NCI-H146 treated with DMSO at 0.1 percent for 48 hours (cell line): ENCODE results near the gene KIF3B.
"Not testable (repeated sequence)": the region's sequence is repeated elsewhere in the genome, so short reads cannot be mapped to it uniquely, and the experiment has no call there.

ENCODE experiments used
- DNase-seq: peaks from one replicate; lab custom pipeline; 2025; ENCODE audit not compliant: unreplicated experiment; lab: John Stamatoyannopoulos, UW

Gene KIF3B

DNA sequence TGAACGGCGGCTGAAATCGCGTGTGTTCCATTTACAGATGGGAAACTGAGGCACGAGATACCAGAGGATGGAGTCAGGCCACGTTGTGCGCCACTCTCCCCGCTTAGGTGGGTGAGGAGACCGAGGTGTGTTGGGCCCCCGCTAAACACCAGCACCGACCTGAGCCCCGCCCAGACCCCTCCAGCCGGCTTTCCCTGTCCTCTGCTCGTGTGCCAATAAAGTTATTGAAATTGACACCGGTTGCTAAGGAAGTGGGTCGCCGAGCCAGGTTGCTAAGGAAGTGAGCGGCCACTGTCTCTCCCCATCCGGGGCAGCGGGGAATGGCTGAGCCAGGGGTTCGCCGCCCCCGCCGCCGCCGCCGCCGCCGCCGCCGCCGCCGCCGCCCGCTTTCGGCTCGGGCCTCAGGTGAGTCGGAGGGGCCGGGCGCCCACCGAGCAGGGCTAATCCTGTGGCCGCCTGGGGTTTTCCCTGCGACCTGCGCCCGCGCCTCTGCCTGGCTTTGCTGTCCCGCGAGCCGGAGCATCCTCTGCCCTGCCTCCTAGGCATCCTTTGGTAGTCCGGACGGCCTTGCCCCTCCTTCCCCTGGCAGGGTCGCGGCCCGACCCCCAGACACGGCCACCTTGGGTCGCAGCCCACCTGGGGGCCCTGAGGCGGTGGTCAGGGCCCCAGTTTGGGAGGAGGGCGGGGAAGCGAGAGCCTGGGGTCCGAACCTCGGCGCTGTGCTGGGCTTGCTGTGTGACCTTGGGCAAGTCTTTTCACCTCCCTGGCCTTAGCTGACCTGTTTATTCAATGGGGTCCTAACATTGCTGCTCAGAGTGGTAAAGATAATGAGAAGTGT is at the start of gene KIF3B:
KIF3B (plus strand) TSS at position 291 of the 838 bp plus-strand sequence. CDS start 32,127 bp downstream, outside the sequence.
- DNase-seq: peak; percentile 99

DNA sequence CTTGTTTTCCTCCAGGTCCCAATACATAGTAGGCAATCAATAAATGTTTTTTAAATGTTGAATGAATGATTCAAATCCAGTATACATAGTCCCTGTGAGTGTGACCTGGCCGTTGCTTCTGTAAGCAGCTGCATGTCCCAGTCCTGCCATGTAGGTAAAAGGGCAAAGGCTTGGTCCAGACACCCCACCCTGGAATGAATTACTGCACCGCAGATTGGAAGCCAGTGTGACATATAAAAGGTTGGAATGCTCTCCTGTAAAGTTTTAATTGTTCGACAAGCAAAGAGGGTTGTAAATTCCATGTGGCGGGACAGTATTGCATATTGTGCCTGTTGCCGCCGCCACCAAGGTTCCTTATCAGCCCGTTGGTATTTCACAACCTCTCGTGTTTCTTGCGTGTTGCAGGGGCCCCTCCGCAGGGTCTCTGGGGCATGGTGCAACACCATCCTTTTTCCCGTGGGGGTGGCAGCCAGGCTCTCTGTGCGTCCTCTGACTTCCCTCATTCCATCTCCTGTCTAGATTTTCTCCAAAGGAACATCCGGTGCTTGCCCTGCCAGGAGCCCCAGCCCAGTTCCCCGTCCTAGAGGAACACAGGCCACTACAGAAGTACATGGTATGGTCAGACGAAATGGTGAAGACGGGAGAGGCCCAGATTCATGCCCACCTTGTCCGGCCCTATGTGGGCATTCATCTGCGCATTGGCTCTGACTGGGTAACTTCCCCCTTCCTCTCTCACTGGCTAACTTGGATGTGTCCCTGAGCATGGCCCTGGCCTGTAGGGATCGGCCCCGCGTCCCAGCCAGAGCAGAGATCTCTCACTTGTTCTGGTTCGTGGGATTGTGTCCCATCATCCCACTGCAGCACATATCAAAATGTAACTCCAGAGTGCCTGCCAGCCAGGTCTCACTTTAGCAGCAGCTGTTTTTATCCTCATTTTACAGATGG is 49.4 kb upstream of the KIF3B start:
- no peak for DNase-seq

DNA sequence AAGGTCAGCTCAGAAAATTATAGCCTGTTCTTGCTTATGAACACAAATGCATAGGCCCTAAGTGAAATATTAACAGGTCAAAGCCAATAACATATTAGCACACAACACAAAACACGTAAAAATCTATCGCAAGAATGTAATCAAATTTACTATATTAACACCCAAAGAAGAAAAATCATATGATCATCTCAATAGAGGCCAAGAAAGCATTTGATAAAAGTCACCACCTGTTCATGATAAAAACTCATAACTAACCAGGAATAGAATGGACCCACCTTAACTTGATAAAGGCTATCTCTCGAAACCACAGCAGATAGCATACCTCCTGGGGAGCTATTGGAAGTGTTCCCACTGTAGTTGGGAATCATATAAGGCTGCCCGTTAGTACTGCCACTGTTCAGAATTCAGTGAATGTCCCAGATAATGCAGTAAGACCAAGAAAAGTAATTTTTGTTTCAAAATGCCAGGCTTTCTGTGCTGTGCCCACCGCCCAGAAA is 48.2 kb upstream of the KIF3B start:
- DNase-seq: no peak

DNA sequence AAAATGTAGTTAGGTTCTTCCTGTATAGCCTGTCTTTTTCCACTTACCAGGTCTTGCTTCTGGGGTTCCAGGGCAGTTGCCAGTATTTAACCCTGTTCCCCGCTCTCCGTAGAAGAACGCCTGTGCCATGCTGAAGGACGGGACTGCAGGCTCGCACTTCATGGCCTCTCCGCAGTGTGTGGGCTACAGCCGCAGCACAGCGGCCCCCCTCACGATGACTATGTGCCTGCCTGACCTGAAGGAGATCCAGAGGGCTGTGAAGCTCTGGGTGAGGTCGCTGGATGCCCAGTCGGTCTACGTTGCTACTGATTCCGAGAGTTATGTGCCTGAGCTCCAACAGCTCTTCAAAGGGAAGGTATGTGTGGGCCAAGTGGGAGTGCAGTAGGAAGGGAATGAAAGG is 46.7 kb upstream of the KIF3B start:
- no peak for DNase-seq

DNA sequence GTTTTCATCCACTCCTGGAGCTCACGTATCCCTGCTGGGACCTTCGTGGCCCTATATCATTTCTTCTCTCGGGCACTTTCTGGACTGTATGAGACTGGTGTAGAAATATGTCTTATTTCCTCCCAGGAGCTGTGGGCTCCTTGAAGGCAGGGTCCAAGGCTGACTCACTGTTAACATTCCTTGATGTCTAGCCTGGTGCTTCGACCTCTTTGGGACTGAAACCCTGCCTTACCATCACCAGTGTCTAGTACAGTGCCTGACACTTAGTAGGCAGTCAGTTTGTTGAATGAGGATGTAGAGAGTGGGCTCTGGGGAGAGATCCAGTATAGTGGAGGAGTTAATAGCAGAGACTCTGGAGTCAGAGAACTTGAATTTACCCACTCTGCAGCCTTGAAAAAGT is 46.2 kb upstream of the KIF3B start:
- DNase-seq: no peak

DNA sequence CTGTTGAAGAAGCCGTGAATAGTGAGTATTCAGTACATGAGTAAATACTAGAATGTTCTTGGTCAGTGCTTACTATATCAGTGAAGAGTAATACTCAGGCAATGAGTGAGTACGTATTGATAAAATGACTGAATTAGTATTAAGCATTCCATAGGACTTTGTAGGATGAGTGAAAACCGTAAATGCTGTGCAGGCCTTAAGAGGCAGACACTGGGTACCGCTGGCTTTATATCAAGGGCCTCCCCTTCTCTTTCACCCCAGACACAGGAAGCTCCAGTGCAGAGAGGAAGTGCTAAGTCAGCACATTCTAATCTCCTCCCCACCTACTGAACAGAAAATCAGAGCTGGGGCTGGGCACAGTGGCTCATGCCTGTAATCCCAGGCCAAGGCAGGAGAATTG is 45.6 kb upstream of the KIF3B start:
- no peak for DNase-seq

DNA sequence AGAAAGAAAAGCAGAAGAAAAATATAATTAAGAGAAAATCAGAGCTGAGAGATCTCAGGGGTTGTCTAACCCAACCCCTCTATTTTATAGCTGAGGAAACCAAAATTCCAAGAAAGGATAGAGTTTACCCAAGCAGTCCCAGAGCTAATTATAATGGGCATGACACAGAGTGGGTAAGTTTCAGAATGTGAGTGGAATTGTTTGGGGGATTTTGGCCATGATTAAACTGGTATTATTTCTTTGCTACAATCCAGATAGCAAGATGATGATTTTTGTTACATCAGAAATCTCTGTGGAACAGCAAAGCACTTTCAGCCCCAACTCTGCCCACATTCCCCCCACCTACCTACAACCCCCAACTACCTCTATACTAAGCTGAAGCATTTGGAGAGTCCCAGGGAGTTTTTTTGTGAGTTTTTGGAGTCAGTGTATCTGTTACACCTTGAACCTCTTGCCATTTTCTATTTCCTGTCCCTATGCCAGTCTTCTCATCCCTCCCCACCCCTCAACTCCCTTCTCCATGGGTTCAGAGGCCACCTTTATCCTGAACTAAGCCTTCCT is 45.0 kb upstream of the KIF3B start:
- DNase-seq: no peak

DNA sequence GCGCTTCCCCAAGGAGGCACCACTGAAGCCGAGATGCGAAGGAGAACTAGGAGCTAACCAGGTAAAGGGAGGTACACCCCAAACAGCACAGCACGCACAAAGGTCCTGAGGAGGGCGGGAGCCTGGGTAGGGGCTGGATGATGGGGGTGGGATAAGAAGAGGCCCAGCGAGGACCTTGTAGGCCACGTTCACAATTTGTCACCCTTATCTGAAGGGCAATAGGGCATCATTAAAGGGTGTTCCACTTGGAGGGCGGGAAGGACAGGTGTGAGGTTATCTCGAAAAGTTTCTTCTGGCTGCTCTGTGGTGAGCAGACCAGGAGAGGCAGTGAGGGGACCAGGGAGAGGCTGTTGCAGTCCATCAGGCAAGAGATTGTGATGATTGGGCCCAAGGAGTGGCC is 44.2 kb upstream of the KIF3B start:
- no peak for DNase-seq

DNA sequence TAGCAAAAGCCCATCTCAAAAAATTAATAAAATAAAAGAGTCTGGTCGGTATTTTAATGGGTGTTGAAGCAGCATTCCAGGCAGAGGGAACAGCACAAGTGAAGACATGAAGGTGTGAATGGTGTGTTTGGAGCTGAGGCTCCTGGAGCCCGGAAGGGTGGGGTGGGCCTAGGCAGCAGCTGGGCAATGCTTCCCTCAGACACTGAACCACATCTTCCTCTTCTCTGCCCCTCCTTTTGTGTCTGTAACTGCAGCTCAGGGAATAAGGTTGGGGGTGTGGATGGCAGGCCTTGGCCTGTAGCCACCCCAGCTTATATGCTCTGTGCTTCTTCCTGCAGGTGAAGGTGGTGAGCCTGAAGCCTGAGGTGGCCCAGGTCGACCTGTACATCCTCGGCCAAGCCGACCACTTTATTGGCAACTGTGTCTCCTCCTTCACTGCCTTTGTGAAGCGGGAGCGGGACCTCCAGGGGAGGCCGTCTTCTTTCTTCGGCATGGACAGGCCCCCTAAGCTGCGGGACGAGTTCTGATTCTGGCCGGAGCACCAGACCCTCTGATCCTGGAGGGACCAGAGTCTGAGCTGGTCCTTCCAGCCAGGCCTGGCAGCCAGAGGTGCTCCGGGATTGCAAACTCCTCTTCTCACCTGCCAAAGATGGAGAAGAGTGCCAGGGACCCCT is 43.2 kb upstream of the KIF3B start:
- no peak for DNase-seq

DNA sequence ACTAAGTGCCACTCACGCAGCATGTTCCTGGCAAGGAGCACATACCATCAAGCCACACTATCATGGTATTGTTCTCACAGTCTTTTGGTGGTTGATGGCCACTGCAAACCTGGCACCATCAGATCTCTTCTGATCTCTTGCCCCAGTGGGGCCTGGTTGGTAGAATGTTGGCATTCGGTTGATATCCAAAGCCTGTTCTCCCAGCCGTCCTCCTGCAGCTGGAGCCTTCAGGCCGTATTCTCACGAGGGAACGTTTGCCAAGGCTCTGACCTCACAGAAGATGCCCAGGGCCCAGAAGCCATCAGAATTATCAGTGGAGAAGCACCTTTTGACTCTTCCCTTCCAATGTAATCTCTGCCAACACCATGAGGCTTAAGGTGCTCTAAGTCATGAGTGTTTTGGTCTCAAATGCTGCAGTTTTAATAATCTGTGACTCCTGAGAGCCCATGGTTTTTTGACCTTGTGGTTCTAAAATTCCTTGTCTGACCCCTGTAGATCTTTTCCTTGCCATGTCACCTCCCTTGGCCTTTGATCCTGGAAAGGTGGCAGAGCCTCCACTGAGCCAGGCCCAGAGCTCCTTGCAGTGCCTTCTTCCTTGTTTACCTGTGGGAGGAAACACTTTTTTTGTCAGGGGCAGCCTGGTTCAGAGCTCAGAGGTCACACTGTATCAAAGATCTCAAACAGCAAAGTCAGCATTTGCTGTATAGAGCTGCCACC is 42.0 kb upstream of the KIF3B start:
- no peak for DNase-seq

DNA sequence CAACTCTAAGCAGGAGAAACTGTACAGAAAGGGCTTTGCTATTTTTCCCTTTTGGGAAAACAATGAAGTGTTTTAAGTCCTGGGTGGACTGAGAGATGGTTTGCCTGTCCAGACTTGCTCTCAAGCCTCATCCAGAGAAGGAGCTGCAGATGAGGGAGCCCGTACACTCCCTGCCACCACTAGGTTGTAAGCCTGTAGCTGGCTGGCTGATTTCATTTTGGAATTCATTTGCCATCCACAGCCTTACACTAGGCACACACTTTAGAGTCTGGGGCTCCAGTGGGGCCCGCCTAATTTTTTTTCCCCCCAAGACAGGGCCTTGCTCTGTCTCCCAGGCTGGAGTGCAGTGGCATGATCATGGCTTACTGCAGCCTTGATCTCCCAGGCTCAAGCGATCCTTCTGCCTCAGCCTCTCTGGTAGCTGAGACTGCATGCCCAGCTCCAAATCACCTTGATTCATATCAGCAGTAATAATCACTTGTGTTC is 41.4 kb upstream of the KIF3B start:
- no peak for DNase-seq

DNA sequence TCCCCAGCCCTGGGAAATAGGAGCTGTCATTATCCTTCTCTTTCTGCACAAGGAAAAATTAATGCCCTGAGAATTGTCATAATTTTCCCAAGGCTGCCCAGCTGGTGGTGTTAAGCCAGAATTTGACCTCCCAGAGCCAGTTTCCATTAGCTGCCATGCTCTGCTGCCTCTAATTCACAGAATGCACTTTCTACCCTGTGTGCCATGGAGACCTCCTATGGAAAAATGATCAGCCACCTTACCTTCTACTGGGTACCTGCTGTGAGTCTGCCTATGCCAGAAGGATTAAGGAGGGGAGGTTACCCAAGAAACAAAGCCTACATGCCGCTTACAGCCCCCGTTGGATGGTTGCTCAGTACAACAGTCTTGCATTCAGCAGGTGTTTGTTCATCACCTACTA is 40.6 kb upstream of the KIF3B start:
- DNase-seq: no peak

DNA sequence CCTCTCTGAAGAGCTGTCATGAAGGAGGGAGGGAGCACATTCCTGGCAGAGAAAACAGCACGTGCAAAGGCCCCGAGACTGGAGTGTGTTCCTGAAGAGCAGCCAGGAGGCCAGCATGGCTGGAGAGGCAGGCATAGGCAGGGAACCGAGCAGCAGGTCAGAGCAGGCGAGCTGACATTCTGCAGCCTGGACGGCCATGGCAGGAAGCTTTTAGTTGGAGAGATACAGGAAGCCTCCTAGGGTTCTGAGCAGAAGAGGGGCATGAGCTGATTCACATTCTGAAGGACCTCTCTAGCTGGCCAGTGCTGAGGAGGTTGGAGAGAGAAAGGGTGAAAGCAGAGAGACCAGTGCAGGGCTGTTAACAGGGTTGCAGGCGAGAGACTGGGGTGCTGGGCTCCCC is 40.0 kb upstream of the KIF3B start:
- DNase-seq: no peak

DNA sequence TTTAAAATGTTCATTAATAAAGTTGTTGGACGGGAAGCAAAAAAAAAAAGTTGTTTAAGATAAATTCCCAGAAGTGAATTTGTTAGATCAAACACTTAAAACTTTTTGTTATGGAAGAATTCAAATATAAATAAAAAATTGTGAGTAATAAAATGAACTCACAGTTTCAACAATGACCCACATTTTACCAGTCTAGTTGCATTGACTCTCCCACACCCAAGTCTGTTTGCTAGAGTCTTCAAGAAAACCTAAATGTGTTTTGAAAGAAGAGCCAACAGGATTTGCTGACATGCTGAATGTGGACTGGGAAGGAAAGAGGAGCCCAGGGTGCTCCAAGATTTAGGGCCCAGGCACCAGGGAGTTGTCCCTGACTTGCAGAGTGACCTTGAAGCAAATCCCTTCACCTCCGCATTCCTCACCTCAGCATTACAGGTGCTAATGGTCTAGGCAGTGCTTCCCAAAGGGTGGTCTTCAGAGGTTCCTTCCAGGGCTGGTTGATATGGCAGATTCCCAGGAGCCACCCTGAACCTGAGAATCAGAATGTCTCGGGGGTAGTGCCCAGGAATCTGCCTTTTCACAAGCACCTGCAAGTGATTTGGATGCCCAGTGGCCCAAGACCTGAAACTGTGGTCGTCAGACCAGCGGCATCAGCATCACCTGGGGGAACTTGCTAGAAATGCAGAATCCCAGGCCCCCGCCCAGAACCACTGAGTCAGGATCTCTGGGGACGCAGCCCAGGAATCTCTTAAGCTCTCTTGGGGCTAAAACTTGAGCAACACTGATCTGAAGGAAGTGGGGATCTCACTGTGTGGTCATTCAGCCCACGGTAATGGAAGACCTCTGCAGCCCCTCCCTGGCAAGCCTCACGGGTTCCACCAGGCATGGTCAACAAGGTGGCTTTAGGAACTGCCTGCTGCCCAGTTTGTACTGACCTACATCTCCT is 38.7 kb upstream of the KIF3B start:
- DNase-seq: no peak

DNA sequence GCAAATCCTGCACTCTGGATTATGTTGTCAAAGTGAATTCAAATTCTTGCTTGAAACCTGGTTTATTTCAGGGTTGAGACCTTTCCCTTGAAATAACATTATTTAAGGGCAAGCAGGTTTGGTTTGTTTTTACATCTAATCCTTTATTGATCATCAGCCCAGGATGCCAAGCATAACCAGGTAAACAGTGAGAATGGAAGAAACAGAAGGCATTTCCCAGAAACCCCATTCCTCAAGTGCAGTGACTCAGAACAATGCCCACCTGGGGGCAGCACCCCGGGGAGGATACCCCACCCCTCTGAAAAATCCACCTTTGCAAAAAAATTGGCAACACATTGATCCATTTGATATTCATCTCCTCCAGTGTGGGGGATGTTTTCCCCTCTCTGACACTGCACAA is 37.2 kb upstream of the KIF3B start:
- DNase-seq: peak; percentile 47

DNA sequence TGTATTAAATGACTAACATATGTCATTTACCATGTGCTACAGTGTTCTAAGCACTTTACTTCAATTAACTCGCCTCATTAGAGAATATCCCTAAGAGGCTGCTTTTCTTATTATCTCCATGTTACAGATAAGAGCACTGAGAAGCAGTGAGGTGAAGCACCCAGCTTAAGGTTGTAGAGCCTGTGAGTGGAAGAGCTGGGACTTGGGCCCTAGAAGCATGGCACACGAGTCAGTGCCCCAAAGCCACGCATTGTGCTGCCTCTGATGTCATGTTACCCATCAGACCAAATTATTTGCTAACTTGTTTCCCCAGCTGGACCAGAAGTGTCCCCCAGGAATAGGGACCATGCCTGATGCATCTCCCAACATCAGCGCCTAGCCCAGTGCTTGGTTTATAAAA is 35.6 kb upstream of the KIF3B start:
- DNase-seq: no peak

DNA sequence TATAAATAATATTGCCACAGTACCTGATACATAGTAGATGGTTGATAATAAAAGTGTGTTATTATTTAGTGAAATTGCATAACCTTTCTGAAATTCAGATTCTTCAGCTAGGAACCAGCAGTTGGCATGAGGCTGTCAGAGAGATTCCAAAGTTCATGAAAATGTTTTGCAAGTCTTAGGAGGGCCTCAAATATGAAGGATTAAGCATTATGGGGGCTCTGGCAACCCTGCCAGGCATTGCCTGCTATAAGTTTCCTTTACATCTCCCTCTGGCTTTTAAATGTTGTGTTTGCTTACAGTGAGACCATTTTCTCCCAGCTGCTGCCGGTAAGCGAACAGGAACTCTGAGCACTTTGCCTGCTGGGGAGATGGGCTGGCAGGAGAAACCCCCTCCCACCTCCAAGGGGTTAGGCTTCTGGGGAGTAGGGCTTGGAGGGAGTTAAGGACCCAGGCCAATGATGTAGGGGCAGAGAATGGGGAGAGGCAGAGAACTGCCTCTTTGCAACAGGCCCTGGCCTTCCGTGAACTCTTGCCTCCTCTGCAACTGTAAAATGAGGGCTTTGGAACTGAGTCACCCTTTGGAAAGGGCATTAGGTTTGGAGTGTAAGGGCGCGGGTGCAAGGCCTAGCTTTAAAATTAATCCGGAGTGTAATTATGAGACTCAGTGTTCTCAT is 33.2 kb upstream of the KIF3B start:
- no peak for DNase-seq

DNA sequence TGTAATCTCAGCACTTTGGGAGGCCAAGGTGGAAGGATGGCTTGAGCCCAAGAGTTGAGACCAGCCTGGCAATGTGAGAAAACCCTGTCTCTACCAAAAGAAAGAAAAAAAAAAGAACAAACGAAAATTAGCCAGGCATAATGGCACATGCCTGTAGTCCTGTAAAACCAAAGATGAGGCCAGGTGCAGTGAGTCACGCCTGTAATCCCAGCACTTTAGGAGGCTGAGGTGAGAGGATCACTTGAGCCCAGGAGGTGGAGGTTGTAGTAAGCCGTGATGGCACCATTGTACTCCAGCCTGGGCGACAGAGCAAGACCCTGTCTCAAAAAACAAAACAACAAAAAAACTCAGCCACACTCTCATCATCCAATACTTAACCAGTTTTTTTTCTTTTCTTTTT is 32.5 kb upstream of the KIF3B start:
- DNase-seq: no peak

DNA sequence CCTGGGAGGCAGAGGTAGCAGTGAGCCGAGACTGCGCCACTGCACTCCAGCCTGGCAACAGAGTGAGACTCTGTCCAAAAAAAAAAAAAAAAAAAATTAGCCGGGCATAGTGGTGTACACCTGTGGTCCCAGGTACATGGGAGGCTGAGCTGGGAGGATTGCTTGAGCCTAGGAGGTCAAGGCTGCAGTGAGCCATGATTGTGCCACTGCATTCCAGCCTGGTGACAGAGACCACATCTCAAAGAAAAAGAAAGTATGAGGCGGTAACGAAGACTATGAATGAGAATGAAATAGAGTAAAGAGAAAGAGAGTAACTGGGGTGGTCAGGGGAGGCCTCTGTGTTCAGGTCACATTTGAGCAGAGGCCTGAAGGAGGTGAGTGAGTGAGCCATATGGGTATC is 31.2 kb upstream of the KIF3B start:
- not testable (repeated sequence) for DNase-seq
